Measurements from ENCODE around the gene TAF4.
"Not testable (repeated sequence)": the region's sequence is repeated elsewhere in the genome, so short reads cannot be mapped to it uniquely, and the experiment has no call there.

Gene TAF4

DNA sequence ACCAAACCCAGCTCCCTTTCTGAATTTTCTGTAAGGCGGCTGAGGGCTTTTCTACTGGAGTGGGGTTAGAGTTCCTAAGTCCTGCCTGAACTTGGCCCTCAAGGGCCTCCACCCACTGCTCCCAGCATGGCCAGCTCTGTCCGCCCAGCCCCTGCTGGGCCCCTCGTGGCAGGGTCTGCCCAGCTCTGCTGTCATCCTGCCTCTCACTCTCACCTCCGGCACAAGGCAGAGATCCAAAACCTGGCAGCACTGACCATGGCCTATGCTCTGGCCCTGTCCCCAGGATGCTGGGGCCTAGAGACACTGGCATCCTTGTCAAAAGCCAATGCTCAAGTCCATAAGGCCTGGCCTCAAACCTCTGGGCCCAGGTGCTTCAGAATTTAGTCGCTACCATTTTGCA, 61.1 kb downstream of the TAF4 start:
- DNase-seq (ENCODE audit: low read depth in 2 of 2), result no peak

DNA sequence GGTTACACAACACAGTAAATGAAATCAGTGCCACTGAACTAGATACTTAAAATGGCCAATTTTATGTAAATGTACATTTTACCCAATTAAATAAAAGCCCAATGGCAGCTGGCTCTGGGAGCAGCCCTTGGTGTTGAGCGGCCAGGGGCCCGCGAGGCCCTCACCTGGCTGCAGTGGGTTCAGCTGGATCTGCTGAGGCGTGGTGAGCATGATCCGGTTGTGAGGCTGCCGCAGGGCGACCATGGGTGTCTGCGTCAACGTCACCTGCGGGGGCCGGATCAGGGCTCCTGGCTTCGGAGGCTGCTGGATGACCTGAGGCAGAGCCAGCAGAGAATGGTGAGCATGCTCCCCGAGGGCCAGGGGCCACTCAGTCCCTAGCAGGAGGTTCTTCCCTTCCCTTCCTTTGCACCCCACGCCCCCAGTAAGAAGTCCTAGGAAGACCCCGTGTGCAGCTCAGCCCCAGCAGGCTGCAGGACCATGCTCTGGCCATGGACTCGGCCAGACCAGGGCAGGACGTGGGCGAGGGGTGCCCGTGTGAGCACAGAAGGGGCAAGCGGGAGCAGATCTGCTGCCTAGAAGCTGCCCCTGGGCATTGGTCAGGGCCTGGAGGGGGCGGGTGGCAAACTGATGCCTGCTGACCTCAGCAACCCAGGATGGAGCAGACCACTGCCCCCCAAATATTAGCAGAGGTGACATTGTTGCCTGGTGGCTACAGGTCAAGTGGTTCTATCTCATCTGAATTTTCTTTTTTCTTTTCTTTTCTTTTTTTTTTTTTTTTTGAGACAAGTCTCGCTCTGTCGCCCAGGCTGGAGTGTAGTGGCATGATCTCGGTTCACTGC, 61.9 kb downstream of the TAF4 start:
- DNase-seq (ENCODE audit: low read depth in 2 of 2), result no peak

DNA sequence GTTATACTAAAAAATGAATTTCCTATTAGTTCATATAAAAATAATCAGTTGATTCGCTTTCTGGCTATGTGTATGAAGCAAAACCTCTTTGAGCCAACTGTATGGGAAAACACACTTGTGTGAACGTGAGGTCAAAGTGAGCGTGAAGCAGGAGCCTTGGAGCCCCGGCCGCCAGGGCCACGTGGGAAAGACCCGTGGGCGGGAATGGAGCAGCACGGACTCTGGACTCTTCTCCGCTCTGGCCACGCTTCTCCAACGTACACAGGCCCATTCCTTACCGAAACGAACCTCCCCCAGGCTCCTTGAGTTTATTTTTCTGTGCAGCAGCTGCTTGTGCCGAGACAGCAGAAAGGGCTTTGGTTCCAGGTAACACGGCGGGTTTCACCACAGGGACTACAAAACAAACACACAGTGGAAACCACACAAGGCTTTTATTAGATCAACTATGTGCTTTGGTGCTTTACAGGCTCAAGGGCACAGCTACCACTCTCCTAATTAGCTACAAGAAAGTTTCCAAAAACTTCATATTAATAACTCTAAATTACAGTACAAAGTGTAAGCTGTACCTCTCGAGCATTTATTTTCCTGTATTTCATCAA, 62.7 kb downstream of the TAF4 start:
- no peak for DNase-seq (ENCODE audit: low read depth in 2 of 2)

DNA sequence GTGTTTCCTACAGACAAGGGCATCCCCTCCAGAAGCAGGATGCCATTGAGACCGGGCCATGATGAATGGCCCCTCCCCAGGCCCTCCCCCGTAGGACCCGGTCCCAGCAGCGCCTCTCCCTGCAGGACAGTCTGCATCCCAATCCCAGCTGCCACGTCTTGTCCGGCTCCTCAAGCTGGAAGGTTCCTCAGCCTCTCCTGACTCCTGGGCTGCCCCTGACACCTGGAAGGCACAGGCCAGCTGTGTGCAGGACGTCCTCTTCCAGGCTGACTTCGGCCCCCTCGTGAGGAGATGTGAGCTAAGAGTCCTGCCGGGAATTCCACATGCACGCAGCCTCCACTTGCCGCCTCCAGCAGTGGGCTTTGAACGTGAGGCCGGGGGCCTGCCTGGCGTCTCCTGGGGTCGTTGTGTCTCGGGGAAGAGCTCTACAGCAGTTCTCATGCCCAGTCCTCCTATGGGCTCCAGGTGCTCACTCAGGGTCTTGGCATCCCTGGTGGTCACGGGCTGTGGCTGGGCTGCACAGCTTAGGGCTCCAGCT, 64.4 kb downstream of the TAF4 start:
- no peak for DNase-seq (ENCODE audit: low read depth in 2 of 2)

DNA sequence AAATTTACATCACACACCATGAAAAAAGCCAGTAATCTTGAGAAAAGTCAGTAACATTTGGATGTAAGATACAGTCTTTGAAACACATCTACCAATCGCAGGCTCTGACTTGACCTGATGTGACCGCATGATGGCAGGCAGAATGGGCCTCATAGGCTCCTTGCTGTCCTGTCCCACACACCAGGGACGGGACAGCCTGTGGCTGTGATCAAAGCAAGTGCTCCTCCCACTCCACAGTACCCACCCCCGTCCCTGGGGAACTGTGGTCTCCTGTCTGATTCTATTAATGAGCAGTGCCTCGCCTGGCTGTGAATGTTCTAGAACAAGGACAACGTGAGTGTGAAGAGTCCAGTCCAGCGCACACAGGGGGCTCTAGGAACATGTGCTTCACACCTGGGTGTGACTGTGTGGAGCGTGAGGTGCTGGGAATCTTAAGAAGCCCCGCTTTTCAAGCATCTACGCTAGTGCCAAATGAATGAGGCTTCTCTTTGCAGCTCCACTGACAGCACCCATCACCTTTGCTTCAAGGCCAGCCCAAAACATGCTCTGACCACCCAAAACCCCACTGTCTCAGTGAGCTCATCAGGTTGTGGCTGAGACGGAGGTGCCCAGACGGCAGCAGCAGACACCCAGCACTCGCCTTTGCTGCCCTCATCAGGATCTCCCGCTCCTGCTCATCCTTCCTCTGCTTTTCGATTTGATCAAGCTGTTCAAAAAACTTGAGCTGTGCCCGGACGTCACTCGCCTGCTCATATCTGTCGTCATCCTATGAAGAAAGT, 67.1 kb downstream of the TAF4 start:
- DNase-seq (ENCODE audit: low read depth in 2 of 2), result no peak

DNA sequence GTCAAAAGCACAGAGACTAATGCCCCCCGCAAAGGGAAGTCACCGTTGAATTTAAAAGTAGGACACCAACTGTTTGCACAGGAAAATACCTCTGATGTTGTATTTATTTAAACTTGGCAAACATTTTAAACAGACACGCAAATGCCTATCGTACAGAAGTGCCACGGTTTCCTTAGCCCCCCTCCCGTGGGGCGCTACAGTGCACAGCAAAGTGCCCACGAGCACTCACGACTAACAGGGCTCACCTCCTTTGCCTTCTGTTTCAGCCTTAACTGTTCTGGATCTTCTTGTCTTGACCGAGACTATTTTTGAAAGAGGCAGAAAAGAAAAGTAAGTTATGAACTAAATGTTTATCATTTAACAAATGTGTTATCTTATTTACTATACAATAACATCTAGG, 67.8 kb downstream of the TAF4 start:
- DNase-seq (ENCODE audit: low read depth in 2 of 2), result no peak

DNA sequence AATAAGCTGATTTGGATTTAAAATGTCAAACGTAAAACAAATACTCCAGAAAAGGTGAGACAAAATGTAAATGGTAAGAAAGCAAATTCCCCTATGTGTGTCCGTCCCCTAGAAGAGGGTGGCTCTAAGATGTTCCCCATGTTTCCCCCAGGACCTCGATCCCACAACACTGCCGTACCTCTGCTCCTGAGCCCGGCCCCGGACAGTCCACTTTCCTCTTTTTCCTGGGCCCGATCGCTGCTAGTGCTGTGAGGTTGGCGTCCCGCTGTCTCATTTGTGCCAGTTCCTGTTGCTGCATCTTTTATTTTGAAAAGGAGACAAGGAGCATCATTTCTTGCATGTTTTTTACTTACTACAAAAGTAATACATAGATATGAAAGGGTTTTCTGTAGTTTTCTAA, 68.3 kb downstream of the TAF4 start:
- no peak for DNase-seq (ENCODE audit: low read depth in 2 of 2)

DNA sequence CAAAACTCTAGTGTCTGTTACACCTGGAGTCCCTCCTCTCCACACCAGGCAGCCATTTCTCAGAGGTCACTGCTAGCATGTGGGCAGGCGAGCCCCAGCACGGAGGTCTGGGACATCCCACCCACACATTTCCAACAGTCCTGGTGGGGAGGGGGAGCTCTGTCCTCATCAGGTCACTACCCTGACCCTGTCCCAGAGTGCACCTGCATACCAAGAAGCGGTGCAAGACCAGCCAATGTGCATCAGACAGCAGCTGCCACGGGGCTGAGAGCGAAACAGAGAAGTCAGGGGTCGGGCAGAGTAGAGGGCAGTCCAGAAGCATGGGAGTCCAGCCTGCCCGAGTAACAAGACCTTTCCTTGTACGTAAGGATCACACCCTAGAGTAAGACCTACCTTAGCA, 71.1 kb downstream of the TAF4 start:
- DNase-seq (ENCODE audit: low read depth in 2 of 2), result no peak

DNA sequence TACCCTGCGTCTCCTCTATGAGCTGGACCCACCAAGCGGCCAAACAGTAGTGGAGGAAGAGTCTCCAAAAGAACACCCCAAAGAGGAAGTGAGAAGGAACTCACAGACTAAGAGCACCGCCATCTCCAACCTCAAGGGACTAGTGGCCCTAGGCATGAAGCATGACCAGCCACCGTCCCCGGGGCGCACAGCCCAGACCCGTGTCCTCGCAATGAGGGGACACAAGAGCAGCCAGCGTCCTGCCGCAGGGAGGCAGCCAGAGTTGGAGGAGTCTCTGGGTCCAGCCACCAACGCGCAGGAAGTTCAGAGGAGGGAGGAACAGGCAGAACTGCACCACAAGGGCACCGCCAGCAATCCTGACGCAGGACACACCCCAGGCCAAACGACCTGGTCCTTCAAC, 72.6 kb downstream of the TAF4 start:
- DNase-seq (ENCODE audit: low read depth in 2 of 2), result no peak

DNA sequence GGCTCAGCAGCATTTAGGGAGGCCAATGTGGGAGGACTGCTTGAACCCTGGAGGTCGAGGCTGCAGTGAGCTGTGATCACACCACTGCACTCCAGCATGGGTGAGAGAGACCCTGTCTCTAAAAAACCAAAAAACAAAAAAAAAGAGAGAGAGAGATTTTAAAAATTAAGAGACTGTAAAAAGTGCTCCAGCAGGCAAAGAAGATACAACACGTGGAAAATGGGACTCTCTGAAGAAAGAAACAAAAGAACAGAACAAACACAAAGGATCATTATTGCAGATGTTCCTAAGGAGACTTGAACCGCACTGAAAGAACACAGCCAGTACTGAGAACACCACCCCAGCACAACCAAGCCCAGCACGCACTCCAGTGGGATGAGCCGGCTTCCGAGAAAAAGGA, 74.2 kb downstream of the TAF4 start:
- no peak for DNase-seq (ENCODE audit: low read depth in 2 of 2)

DNA sequence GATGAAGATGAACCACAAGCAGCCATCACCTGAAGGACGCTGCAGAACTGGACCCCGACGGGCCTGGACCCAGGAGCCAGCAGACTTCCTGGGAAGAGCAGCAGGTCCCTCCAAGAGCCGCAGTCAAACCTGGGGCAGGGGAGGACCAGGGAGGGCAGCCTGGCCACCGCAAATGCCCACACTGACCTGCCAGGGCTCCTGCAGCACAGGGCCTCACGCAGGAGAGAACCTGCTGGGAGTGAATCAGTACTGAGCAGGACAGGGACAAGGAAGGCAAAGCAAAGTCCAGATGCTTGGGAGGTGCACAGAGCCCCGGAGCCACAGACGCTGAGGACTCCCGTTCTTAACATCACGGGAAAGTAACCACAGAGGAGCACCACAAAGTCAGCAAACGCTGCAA, 75.2 kb downstream of the TAF4 start:
- no peak for DNase-seq (ENCODE audit: low read depth in 2 of 2)

DNA sequence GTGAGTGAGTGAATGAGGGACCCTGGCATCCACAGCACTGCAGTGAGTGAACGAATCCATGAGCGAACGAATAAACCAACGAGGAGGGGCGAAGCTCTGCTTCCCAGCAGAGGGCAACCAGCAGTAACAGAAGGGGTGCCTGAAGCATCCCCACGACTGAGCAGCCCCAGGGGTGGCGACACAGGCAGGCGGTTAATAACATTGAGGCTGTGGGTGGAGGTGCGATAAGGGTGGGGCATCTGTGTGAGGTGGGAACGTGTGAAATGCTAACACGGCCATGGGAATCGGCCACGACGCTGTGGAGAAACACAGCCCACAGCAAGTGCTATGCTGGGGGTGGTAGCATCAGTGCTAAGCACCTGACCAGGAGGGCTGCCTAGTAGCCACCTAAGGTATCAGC, 75.9 kb downstream of the TAF4 start:
- no peak for DNase-seq (ENCODE audit: low read depth in 2 of 2)

DNA sequence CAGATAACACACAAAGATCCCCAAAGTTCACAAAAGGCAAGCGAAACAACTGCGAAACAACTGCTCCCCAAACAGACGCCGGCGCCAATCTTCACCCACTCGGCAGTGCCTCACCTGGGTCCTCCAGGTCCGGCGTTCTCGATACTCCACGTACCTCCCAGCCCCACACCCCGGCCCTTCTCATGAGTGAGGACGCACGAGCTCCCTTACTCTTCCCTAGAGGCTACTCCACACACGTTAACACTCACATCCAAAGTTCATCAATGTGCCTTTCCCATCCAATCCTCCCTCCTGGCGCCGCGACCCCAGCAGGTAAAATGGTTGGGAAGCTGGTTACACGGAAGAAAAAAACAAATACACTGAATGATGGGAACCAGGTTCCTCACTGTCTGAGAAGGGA, 77.0 kb downstream of the TAF4 start:
- no peak for DNase-seq (ENCODE audit: low read depth in 2 of 2)

DNA sequence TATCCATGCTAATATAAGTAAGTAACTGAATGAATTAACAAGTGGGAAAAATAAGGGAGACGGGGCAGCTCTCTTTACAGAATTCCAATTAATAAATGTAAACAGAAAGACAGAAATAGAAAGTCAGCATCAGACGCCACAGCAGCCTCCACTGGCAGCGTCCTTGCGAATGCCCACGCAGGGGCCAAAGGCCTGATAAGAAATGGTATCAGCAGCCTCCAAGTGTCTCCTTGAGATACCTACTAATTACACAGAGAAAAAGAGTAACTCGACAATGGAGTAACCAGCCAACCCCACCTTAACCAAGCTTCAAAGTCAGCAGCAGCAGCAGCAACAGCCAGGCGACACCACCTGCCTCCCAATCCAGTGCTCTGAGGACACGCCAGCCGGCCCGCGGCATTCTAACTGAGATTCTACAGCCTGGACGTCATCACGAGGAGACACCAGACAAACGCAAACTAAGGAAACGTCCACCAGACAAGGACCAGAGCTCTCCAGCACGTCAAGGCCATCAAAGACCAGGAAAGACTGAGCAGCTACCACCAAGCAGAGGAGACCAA, 78.8 kb downstream of the TAF4 start:
- no peak for DNase-seq (ENCODE audit: low read depth in 2 of 2)

DNA sequence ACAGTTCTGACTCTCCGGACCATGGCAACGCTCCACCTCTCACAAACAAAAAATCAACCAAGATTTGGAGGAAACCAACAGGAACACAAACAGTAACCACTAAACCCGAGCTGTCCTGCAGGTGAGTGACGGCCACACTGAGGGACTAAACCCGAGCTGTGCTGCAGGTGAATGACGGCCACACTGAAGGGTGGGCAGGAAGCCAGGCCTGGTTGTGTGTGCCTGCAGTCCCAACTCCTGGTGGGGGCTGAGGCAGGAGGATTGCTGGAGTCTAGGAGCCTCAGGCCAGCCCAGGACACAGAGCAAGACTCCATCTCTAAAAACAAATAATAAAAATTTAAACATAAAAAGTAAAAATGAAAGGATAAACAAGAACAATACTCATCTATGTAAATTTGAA, 80.6 kb downstream of the TAF4 start:
- DNase-seq (ENCODE audit: low read depth in 2 of 2), result no peak

DNA sequence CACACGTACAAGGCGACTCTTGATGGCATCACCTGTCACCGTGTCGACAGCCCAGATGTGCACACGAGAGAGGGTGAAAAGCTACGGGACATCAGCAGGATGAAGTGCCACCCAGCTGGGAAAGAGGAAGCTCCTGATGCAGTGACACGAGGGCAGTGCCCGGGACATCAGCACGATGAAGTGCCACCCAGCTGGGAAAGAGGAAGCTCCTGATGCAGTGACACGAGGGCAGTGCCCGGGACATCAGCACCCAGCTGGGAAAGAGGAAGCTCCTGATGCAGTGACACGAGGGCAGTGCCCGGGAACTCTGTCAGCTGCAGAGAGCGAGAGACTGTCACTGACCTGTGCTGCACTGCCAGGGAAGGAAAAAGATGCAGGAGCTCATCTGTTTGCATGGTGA, 81.2 kb downstream of the TAF4 start:
- not testable (repeated sequence) for DNase-seq (ENCODE audit: low read depth in 2 of 2)

DNA sequence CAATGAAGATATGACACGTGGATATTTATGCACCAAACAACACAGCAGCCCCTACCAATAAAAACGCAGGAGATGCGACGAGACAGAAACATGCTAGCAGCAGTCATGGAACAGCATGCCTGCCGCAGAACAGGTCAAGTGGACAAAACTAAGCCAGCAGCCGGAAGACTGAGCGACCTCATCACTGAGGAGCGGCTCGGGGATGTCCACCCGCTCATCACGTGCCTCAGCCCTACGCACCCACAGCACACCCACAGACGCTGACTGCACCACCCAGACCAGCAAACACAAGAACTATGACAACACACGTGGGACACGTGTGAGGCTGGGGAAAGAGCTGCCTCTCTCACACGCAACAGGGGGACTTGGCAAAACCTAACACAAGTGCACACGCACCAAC, 81.7 kb downstream of the TAF4 start:
- no peak for DNase-seq (ENCODE audit: low read depth in 2 of 2)

DNA sequence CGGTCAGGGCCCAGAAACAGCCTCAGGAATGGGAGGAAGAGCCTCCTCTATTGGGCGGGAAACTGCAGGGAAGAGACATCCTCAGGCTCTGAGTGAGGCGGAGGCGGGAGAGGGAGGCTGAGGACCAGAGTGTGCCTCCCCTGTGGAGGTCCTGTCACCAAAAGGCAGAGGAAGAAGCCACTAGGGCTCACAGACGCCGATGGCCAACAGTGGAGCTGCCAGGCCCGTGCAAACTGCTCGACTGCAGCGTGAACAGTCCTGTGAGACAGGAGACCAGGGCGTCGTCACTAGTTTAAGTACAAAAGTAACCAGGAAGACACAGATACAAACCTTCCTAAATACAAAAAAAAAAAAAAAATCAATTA, 82.7 kb downstream of the TAF4 start:
- DNase-seq (ENCODE audit: low read depth in 2 of 2), result no peak

DNA sequence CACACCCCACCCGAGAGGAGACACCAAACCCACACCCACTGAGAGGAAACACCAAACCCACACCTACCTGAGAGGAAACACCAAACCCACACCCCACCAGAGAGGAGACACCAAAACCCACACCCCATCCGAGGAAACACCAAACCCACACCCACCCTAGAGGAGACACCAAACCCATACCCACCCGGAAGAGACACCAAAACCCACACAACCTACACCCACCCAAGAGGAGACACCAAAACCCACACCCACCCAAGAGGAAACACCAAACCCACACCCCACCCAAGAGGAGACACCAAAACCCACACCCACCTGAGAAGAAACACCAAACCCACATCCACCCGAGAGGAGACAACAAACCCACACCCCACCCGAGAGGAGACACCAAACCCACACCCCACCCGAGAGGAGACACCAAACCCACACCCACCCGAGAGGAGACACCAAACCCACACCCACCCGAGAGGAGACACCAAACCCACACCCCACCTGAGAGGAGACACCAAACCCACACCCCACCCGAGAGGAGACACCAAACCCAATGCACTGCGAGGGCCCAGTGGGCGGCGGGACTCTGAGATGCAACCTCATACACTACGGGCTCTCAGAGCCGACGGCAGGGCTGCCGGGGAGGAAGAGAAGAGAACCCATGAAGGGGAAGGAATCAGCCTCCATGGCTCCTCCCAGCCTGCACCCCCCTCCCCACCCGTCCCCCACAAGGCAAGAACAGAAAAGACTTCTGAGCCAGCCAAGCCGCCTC, 83.3 kb downstream of the TAF4 start:
- no peak for DNase-seq (ENCODE audit: low read depth in 2 of 2)

DNA sequence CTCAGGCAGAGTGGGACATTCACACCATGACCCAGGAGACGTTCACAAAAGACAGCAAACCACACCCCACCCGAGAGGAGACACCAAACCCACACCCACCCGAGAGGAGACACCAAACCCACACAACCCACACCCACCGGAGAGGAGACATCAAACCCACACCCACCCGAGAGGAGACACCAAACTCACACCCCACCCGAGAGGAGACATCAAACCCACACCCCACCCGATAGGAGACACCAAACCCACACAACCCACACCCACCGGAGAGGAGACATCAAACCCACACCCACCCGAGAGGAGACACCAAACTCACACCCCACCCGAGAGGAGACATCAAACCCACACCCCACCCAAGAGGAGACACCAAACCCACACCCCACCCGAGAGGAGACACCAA, 84.0 kb downstream of the TAF4 start:
- not testable (repeated sequence) for DNase-seq (ENCODE audit: low read depth in 2 of 2)

Data from stimulated activated CD8-positive, alpha-beta memory T cell treated with anti-CD3 and anti-CD28 coated beads, Interleukin-7, amount 100 ng/mL, for 1 hour (primary cell).